Activated T-helper 17 cell treated with anti-CD3 and anti-CD28 coated beads, Interleukin-2, amount 50 U/mL, for 72 hours (primary cell): ENCODE measurements around the gene C1GALT1. TPM values are rescaled to one million over a fixed set of nuclear protein-coding genes. Genes with fewer than 3 reads are reported as not detected.
A peak's percentile ranks its signal among the peaks of the same experiment; 100 is the strongest.
"Not testable (repeated sequence)": the region's sequence is repeated elsewhere in the genome, so short reads cannot be mapped to it uniquely, and the experiment has no call there.

Source experiments
- ATAC-seq: fragments of 150-1000 bp; cut with Tn5 transposase; replicated peaks from 2 replicates; pipeline ENCODE4 v1.10.0; 2021; ENCODE audit warnings: mild to moderate bottlenecking, moderate library complexity
- H3K27ac Mint-ChIP-seq: one replicate; pipeline ENCODE4 v1.8.0; 2022; ENCODE audit warnings: mixed read lengths
- H3K27me3 Mint-ChIP-seq: one replicate; pipeline ENCODE4 v1.8.0; 2022; ENCODE audit warnings: mixed read lengths
- H3K36me3 Mint-ChIP-seq: one replicate; pipeline ENCODE4 v1.8.0; 2022; ENCODE audit warnings: low read depth, mild to moderate bottlenecking, mixed read lengths
- H3K4me1 Mint-ChIP-seq: one replicate; pipeline ENCODE4 v1.8.0; 2022; ENCODE audit warnings: mixed read lengths
- H3K4me3 Mint-ChIP-seq: one replicate; pipeline ENCODE4 v1.8.0; 2022; ENCODE audit warnings: mild to moderate bottlenecking, mixed read lengths
- H3K9me3 Mint-ChIP-seq: one replicate; pipeline ENCODE4 v1.8.0; 2022; ENCODE audit warnings: mixed read lengths
- total RNA-seq, 2 donors: library from RNA; stranded (reverse); gene quantifications; one replicate each; pipeline ENCODE4 v1.2.3, GENCODE V29; 2022

Gene C1GALT1
- total RNA-seq: 10 to 100 TPM; 40.9 to 47.2 TPM

DNA sequence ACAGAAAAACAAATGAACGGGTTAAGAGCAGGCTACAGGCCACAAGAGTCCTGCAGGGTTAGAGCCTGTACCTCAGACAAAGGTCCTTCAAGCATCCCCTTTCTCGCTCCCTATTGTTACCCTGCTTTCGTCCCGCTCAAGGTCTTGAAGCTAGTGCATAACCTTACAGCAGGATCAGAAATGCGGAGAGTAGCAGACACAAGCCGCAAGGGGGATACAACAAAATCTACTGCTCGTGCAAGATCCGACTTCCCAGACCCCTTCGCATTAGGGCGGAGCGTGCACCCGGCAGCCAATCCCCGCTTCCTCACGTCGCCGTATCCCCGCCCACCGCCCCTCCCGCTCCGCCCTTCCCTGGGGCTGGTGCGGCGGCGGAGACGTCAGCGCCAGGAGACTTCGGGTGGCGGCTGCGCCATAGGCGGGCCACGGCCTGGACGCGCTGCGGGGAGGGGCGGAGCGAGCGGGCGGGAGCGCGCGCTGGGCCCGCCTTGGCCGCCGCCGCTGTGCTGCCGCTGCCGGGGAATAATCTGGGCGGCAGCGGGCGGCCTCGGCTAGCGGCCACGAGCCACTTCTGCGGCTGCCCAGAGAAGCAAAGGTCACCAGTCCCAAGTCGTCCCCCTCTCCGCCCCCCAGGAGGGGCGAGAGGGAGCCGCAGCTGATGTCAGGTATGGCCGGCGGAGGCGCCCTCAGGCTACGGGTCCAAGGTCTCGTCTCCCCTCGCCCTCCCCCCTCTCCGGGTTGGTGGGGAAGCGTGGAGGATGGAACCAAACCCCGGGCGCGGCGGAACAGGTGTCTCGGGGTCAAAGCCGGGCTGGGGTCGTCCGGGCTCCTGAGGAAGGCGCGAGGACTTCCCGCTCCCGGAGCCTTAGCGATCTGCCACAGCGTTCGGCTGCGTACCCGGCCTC, at the start of gene C1GALT1:
Gene C1GALT1, plus strand, starts transcription at position 389 of the 905 bp plus-strand sequence. CDS start 51,776 bp downstream, outside the sequence.
- Mint-ChIP-seq H3K4me1 (peaks cover 21% of the 10 kb centered on the region), H3K4me3 (no peak within 1 kb of the TSS), H3K27me3 (no peaks in the 10 kb centered on the region), H3K36me3 (no peaks in the 10 kb centered on the region), H3K9me3 (no peaks in the 10 kb centered on the region), H3K27ac (peak within 1 kb of the TSS; percentile 95)
- peak; percentile 91 for ATAC-seq

DNA sequence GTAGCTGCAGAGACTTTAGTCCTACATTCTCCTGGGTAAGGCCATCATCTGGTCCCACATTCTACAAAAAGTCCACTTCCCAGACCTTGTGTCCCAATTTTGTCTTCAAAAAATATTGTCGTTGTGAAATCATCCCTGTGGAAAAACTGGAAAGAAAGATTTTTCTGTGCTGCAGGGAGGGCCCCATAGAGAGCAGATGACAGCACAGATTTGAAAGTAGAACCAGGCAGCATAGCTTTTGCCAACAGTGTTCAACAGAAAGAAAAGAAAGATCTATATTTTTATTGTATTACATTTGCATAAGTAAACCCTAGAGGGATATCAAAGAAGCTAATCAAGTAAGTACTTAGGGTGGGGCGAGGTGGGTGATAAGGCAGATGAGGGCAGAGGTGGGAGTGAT, 48.3 kb upstream of the C1GALT1 start:
- Mint-ChIP-seq H3K4me1 (no peaks in the 10 kb centered on the region), H3K4me3 (no peak overlapping the region), H3K27me3 (no peaks in the 10 kb centered on the region), H3K9me3 (no peaks in the 10 kb centered on the region), H3K27ac (no peak overlapping the region), H3K36me3 (no peaks in the 10 kb centered on the region)
- no peak for ATAC-seq

DNA sequence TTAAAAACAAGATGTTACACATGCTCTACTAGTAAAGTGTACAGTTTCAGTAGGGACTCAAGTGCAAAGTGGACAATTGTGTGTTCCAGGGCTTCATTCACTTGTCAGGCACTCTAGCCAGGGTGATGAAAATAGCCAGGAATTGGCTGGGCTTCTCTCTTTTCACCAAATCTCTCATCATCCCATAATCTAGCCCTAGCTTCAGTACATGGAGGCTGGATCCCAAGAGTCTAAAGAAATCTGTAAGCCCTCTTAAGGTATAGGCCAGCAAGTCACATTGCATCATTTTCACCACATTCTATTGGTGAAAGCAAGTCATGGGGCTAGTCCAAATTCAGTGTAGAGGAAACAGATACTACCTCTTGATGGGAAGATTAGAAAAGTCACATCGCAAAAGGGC, 47.3 kb upstream of the C1GALT1 start:
- Mint-ChIP-seq H3K27ac (no peak overlapping the region), H3K36me3 (no peaks in the 10 kb centered on the region), H3K4me1 (no peaks in the 10 kb centered on the region), H3K27me3 (no peaks in the 10 kb centered on the region), H3K4me3 (no peak overlapping the region), H3K9me3 (no peaks in the 10 kb centered on the region)
- no peak for ATAC-seq

DNA sequence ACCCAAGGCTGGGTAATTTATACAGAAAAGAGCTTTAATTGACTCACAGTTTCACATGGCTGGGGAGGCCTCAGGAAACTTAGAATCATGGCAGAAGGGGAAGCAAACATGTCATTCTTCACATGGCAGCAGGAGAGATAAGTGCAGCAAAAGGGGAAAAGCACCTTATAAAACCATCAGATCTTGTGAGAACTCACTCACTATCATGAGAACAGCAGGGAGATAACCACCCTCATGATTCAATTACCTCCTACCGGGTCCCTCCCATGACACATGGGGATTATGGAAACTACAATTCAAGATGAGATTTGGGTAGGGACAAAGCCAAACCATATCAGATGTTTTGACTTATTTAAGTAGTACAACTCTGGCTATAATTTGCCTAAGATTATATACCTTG, 46.4 kb upstream of the C1GALT1 start:
- H3K27me3 Mint-ChIP-seq, H3K4me1 Mint-ChIP-seq, H3K36me3 Mint-ChIP-seq: not testable (repeated sequence)

DNA sequence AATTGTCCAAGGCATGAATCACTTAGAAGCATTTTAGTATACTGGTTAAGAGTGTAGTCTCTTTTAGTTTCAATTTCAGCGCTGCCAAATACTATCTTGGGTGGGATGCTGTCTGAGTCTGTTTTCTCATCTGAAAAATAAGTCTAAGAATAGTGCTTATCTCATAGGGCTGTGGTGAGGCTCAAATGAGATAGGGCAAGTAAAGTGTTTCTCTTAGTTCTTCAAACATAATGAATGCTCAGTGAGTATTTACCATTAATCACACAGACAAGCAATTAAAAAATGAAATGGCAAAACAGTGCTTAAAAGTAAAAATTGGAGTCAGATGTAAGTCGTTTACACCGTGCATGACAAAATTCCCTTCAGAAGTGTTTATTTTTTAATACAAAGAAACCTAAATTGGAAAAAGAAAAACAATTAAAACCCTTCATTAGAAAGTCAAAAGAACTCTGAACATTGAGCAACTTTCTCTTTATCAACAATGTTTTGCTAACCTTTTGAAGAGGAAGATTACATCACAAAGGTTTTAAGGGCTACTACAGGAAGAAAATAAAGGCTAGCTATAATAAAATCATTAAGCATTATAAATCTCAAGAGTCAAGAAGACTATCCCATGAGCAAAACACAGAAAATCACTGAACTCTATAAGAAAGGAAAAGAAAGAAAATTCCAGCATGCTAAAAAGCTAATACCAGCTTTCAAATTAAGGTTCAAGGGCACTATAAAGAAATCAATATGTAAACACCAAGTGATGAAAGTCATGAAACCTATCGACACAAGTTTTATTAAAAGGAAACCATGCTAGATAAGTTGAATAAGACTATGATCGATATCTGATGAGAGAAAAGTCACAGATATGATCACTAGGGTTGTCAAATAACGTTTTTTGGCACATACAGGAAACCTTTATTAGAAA, 45.6 kb upstream of the C1GALT1 start:
- H3K36me3 Mint-ChIP-seq: no peaks in the 10 kb centered on the region
- H3K27me3 Mint-ChIP-seq: no peaks in the 10 kb centered on the region
- no peaks in the 10 kb centered on the region for H3K9me3 Mint-ChIP-seq
- H3K4me1 Mint-ChIP-seq: no peaks in the 10 kb centered on the region
- no peak for ATAC-seq
- H3K4me3 Mint-ChIP-seq: no peak overlapping the region
- no peak overlapping the region for H3K27ac Mint-ChIP-seq

More for the DNA sequence above, 46.4 kb upstream of the C1GALT1 start:
- H3K27ac Mint-ChIP-seq, H3K9me3 Mint-ChIP-seq, ATAC-seq, H3K4me3 Mint-ChIP-seq: not testable (repeated sequence)

DNA sequence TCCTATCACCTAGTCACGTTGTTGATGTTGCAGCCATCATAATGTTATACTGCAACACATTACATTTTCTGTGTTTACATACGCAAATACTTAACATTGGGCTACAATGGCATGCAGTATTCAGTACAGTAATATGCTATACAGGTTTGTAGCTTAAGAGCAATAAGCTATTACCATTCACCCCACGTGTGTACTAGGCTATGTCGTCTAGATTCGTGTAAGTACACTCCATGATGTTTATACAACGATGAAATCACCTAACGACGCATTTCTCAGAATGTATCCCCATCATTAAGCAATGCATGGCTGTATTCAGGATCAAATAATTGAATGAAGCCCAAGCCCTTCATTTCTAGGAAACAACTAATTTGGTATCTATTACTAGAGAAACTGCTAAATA, 43.4 kb upstream of the C1GALT1 start:
- no peak for ATAC-seq
- no peaks in the 10 kb centered on the region for H3K36me3 Mint-ChIP-seq
- no peak overlapping the region for H3K4me3 Mint-ChIP-seq
- no peaks in the 10 kb centered on the region for H3K27me3 Mint-ChIP-seq
- H3K4me1 Mint-ChIP-seq: no peaks in the 10 kb centered on the region
- H3K27ac Mint-ChIP-seq: no peak overlapping the region
- H3K9me3 Mint-ChIP-seq: peaks cover 7% of the 10 kb centered on the region

DNA sequence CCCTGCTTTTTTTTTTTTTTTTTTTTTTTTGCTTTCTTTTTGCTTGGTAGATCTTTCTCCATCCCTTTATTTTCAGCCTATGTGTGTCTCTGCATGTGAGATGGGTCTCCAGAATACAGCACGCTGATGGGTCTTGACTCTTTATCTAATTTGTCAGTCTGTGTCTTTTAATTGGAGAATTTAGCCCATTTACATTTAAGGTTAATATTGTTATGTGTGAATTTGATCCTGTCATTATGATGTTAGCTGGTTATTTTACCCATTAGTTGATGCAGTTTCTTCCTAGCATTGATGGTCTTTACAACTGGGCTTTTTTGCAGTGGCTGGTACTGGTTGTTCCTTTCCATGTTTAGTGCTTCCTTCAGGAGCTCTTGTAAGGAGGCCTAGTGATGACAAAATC, 38.9 kb upstream of the C1GALT1 start:
- not testable (repeated sequence) for H3K4me3 Mint-ChIP-seq, H3K27me3 Mint-ChIP-seq, H3K4me1 Mint-ChIP-seq, H3K27ac Mint-ChIP-seq, H3K36me3 Mint-ChIP-seq, ATAC-seq
- peaks cover 11% of the 10 kb centered on the region for H3K9me3 Mint-ChIP-seq

DNA sequence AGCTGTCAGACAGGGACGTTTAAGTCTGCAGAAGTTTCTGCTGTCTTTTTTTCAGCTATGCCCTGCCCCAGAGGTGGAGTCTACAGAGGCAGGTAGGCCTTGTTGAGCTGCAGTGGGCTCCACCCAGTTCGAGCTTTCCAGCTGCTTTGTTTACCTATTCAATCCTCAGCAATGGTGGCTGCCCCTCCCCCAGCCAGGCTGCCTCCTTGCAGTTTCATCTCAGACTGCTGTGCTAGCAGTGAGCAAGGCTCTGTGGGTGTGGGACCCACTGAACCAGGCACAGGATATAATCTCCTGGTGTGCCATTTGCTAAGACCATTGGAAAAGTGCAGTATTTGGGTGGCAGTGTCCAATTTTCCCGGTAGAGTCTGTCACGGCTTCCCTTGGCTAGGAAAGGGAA, 37.2 kb upstream of the C1GALT1 start:
- not testable (repeated sequence) for H3K36me3 Mint-ChIP-seq, H3K27me3 Mint-ChIP-seq, ATAC-seq, H3K27ac Mint-ChIP-seq, H3K4me3 Mint-ChIP-seq, H3K4me1 Mint-ChIP-seq
- peaks cover 11% of the 10 kb centered on the region for H3K9me3 Mint-ChIP-seq

DNA sequence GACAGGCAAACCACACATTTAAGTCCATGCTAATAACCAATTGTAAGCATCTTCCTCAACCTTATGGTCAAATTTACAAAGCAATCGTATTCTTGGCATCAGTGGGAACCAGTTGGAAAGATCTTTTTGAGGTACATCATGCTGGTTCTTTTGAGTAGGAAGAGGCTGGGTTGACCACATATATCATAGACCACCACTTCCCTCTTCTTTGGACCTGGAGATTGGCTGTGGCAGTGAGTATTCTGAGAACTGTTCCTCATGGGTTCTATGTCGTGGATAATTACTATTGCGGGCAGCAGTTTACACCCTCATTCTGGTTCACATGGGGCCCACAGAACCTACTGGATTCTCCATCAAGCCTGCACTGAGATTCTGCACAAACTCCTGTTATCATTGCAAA, 35.5 kb upstream of the C1GALT1 start:
- no peak overlapping the region for H3K4me3 Mint-ChIP-seq
- no peaks in the 10 kb centered on the region for H3K27me3 Mint-ChIP-seq
- H3K27ac Mint-ChIP-seq: no peak overlapping the region
- H3K9me3 Mint-ChIP-seq: peaks cover 11% of the 10 kb centered on the region
- no peaks in the 10 kb centered on the region for H3K36me3 Mint-ChIP-seq
- H3K4me1 Mint-ChIP-seq: no peaks in the 10 kb centered on the region
- no peak for ATAC-seq

DNA sequence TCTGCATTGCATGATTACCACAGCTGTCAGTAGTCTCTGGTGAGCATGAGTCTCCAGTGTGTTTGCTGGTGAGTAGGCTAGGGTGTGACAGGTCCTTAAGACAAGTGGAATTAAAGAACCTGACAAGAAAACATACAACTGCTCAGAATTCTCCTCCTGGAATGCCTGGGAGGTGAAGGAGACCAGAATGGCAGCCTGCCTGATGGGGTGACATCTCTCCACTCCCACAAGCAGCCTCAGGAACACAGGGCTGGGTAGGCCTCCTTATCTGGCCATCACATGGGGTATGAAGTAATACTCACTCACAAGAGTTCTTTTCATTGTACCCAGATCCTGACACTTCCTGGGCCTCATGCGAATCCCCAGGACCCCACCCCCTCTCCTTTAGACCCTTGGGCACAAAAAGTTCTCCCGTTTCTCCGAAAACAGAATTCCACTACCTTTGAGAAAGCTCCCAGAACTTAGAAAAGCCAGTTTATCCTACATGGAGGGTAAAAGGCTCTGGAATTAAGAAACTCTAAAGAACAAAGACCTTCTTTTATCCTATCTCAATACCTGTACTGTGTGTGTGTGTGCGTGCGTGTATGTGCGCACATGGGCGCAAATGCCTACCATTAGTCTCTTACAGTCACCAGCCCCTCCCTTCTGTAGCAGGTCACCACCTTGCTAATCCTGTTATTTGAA, 33.4 kb upstream of the C1GALT1 start:
- no peak for ATAC-seq
- Mint-ChIP-seq H3K27me3 (no peaks in the 10 kb centered on the region), H3K27ac (no peak overlapping the region), H3K9me3 (peaks cover 5% of the 10 kb centered on the region), H3K36me3 (no peaks in the 10 kb centered on the region), H3K4me1 (no peaks in the 10 kb centered on the region), H3K4me3 (no peak overlapping the region)

DNA sequence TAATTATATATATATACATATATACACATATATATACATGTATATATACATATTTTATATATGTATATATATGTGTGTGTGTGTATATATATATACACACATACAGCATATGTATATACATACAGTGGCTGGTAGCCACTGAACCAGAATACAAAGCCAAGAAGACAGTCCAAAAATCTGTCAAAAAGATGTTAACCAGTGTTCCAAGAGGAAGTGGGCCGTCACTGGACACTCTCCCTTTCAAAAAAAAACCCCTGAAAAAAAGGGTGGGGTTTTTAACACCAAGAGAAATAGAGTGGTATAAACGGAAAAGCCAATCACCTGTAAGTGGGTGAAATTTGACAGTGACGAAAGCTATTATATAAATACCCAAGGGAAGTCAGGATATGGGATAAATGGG, 31.1 kb upstream of the C1GALT1 start:
- Mint-ChIP-seq H3K4me3 (no peak overlapping the region), H3K27me3 (no peaks in the 10 kb centered on the region), H3K4me1 (peaks cover 4% of the 10 kb centered on the region), H3K9me3 (no peaks in the 10 kb centered on the region), H3K36me3 (no peaks in the 10 kb centered on the region), H3K27ac (no peak overlapping the region)
- no peak for ATAC-seq

DNA sequence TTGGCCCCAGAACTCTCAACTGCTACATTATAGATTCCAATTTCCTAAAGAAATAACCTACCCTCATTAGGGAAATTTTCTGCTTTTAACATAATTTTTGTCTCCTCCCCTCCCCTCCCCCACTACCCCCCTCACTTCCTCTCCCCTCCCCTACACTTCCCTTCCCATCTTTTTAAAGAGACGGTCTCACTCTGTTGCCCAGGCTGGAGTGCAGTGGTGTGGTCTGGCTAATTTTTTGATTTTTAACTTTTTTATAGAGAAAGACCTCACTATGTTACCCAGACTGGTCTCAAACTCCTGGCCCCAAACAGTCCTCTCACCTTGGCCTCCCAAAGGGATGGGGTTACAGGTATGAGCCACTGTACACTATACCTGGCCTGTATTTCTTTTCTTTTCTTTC, 30.5 kb upstream of the C1GALT1 start:
- ATAC-seq: no peak
- Mint-ChIP-seq H3K4me1 (peaks cover 10% of the 10 kb centered on the region), H3K4me3 (no peak overlapping the region), H3K9me3 (no peaks in the 10 kb centered on the region), H3K36me3 (no peaks in the 10 kb centered on the region), H3K27ac (no peak overlapping the region), H3K27me3 (no peaks in the 10 kb centered on the region)

DNA sequence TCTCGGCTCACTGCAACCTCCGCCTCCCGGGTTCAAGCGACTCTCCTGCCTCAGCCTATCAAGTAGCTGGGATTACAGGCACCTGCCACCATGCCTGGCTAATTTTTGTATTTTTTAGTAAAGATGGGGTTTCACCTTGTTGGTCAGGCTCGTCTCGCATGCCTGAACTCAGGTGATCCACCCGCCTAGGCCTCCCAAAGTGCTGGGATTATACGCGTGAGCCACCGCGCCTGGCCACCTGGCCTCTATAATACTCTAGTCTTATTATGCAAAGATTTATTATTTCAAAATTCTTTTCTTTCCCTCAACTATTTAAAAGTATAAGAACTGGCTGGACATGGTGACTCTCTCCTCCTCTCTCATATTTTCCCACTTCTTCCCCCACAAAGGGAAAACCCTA, 30.0 kb upstream of the C1GALT1 start:
- Mint-ChIP-seq H3K4me1 (peaks cover 15% of the 10 kb centered on the region), H3K27ac (no peak overlapping the region), H3K4me3 (no peak overlapping the region), H3K9me3 (no peaks in the 10 kb centered on the region), H3K36me3 (no peaks in the 10 kb centered on the region), H3K27me3 (no peaks in the 10 kb centered on the region)
- ATAC-seq: no peak

DNA sequence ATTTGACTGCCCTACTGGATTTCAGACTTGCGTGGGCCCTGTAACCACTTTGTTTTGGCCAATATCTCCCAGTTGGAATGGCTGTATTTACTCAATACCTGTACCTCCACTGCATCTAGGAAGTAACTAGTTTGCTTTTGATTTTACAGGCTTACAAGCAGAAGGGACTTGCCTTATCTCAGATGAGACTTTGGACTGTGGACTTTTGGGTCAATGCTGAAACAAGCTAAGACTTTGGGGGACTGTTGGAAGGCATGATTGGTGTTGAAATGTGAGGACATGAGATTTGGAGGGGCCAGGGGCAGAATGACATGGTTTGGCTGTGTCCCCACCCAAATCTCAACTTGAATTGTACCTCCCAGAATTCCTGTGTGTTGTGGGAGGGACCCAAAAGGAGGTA, 28.0 kb upstream of the C1GALT1 start:
- H3K4me1 Mint-ChIP-seq: peaks cover 29% of the 10 kb centered on the region
- H3K36me3 Mint-ChIP-seq, H3K9me3 Mint-ChIP-seq, H3K27me3 Mint-ChIP-seq, H3K4me3 Mint-ChIP-seq, ATAC-seq, H3K27ac Mint-ChIP-seq: not testable (repeated sequence)
